NCI-H345 treated with DMSO at 0.1 percent for 48 hours (cell line): ENCODE measurements around the gene MIAT.
"Not testable (repeated sequence)": the region's sequence is repeated elsewhere in the genome, so short reads cannot be mapped to it uniquely, and the experiment has no call there.

Source experiments
- DNase-seq: peaks from one replicate; lab custom pipeline; 2025; ENCODE audit not compliant: unreplicated experiment; lab: John Stamatoyannopoulos, UW

The MIAT gene

DNA sequence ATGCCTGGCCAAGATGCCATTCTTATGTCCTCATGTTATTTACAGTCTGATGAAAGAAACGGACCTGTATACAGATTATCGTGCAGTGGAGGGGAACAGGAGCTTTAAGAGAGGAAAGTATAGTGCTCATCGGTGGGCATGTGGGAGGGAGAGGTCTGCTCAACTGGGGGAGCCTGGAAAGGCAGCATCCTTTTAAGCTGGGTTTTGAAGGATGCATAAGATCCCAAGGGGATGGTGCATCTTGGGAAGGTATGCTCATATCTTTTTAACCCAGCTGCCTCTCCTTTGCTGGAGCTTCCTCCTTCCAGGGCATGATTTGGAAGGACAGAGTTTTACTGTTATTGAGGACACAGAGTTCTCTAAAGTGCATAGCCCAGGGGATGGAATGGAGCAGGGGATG lies 34.8 kb downstream of the MIAT start:
- no peak for DNase-seq

DNA sequence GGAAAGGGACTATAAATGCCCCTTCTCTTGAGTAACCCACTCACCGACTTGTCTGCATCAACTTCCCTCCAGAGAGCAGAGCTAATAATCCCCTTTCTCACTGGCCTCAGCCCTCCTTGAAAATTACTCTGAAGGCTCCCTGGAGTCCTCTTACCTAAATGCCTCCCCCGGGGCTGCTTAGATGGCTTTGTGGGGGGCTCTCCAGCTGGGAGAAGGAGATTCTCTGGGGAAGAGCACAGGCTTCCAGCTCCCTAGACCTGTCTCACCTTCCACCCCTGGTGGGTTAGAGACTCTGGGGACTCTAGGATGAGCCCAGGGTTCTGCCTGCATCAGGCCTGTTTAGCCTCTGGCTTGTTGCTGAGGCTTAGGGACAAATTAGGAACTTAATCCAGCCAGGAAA lies 39.8 kb downstream of the MIAT start:
- DNase-seq = no peak

DNA sequence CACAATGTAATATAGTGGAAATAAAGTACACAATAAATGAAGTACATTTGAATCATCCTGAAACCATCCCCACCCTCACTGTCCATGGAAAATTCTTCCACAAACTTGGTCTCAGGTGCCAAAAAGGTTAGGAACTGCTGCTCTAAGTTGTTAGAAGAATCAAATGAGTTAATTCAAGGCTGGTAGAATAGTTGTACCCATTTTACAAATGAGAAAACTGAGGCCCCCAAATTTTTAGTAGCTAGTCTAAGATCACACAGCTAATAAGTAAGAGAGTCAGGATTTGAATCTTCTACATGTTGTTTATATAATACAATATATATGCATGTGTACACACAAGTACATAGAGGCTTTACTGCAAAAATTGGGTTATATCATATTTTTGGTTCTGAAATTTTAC lies 43.1 kb downstream of the MIAT start:
- DNase-seq = no peak

GRCh38 chr22:26700886-26701285 lies 43.5 kb downstream of the MIAT start:
- no peak for DNase-seq

GRCh38 chr22:26701323-26701722 lies 43.9 kb downstream of the MIAT start:
- no peak for DNase-seq

DNA sequence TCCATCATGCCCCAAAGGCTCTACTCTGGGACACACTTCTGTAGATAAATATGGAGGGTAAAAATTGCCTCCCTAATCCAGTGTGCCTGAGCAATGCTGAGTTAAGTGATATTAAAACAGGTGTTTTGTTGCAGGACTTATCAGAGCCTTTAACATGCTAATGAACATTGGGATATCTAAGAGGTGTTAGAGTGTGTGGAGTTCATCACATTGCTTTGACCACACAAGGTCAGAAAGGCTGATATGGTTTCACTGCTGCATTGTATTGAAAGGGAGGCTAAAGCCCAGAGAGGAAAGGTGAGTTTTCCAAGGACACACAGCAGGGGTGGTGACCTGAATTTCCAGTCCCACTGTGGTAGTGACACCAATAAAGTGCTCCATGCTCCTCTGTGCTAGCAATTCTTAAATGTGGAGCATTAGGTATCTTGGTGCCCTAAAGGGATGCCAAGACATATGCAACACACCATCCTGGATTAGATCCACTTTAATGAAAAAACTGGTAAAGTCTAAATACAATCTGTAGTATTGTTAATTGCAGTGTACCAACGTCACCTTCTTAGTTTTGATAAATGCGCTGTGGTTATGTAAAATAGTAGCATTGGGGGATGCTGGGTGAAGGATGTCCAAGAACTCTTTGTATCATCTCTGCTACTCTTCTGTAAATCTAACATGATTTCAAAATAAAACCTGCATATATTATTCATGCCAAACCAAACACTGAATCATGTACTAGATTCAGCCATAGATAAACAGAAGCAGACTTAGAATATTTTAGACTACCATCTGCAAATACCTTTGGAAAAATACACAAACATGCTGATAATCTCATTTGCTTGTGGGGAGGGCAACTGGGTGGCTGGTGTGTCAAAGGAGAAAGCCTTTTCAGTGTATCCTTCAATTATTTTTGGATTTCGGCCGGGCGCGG lies 45.8 kb downstream of the MIAT start:
- no peak for DNase-seq

GRCh38 chr22:26705379-26705778 lies 48.0 kb downstream of the MIAT start:
- DNase-seq = not testable (repeated sequence)

DNA sequence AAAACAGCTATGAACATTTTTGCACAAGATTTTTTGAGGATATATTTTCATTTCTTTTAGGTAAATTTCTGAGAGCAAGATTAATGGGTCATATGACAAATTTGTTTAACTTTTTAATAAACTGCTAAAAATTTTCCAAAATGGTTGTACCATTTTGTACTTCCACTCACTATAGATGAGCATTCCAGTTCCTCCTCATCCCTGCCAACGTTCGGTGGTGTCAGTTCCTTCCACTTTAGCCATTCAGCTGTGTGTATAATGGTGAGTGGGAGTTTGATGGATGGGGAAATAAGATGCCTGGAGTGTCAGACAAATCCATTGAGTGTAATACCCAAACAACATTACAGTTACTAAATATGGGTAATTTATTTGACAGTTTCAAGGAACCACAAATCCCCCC lies 49.7 kb downstream of the MIAT start:
- DNase-seq = no peak

GRCh38 chr22:26707581-26707980 lies 50.2 kb downstream of the MIAT start:
- peak; percentile 15 for DNase-seq

DNA sequence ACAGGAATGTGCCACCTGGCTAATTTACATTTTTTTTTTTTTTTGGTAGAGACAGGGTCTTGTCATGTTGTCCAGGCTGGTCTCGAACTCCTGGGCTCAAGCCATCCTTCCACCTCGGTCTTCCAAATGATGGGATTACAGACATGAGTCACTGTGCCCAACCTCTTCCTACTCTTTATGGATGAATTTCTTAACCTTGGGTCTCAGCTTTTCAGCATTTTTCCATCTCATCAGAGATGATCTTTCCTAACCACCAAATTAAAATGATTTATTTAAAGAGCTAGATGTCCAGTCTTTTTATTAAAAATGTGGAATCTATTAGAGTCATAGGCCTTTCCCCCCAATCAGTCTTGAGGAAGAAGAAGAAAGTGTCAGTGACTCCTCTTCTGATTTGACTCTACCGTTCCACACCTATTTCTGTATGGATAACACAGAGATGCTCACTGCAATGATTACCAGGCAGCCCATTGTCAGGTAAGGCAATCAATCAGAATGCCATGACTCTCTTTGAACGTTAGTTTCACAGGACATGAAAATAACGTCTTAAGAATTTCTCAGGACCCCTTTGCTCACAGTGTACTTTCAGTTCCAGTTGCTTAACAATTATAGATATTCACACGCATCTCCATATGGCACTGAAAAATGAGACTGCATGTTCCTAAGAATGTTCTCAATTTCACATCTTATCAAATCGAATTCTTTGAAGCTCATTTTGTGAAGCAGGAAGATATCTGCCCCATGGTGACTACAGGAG lies 51.0 kb downstream of the MIAT start:
- no peak for DNase-seq

- no peak for DNase-seq
These were observed 52.4 kb downstream of the MIAT start for GRCh38 chr22:26709617-26710390.

- DNase-seq = no peak
These were observed 54.0 kb downstream of the MIAT start for GRCh38 chr22:26711205-26711963.

DNA sequence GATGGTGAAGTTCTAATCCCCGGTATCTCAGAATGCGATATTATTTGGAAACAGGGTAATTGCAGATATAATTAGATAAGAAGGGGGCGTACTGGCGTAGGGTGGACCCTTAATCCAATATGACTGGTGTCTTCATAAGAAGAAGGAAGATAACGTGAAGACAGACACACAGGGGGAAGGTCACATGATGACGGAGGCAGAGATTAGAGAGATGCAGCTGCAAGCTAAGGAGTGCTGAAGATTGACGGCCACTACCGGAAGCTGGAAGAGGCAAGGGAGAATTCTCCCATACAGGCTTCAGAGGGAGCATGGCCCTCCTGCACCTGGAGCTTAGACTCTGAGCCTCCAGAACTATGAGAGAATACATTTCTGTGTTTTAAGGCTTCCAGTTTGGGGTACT lies 54.8 kb downstream of the MIAT start:
- no peak for DNase-seq

GRCh38 chr22:26713823-26714449 lies 56.5 kb downstream of the MIAT start:
- no peak for DNase-seq

DNA sequence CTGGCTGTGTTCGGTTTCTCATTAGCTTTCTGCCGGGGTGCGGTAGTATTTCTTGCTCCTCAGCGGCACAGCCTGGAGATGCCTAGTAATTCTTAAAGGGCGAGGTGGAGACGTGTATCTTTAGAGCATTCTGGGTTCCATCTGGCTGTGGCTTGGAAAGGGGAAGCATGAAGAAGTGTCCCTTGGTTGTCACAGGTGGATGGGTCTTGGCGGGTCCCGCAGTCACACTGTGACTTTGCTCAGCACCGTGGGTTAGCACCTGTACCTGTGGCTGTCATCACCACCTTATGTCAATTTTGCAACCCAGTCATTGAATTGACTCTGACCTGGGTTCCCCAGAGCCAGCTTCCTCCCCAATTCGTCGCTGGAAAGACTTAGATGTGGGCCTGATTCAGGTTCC lies 57.6 kb downstream of the MIAT start:
- DNase-seq = no peak

GRCh38 chr22:26715392-26715936 lies 58.1 kb downstream of the MIAT start:
- DNase-seq = no peak

DNA sequence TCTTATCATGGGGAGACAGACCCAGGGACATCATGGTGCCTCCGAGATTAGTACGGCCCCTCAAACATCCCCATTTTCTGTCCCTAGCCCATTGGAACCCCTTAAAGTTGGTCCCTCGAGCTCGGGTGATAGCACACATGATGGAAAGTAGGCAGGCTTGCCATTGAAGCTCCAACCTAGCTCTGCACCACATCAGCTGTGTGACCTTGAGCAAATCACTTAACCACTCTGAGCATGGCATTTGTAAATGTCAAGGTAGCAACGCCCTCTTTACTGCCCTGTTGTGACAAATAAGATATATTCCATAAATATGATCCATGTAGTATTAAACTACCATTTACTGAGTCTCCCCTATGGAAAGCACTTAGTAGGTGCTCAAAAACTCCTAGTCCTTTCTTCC lies 61.1 kb downstream of the MIAT start:
- DNase-seq = no peak

DNA sequence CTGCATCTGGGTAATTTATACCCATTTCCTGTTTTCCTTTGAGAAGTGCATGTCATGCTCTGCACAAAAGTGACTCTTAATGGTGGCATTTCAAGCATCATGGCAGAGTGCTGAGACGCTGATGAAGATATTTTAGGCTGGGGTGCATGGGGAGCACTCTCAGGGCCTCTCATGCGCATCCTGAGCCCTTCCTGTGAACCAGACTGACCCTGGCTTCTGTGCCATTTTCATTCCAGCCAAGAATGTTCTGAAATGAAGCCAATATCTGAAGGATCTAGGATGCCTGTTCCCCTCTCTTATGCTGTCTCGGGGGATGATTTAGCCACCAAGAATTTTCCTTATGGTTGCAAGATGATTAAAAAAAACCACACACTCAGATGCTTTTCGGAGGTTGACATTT lies 61.5 kb downstream of the MIAT start:
- DNase-seq = no peak

DNA sequence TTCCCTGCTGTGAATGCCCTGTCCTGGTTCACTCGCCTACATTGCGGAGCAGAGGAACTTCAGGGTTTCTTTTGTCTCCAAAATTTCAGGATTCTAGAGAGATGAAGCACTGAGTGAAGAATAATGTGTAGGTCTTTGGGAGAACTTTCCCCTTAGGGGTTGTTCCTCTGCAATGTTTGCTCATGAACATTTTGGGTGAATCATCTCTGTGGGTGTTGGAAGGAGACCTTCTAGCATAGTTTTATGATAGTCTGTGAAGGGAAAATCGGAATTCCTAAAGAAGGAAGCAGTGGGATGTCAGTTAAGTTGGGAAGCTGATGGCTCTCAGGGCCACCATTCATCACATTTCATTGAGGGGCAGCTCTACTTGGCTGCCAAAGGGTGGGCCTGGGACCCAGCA lies 64.8 kb downstream of the MIAT start:
- DNase-seq = no peak

- no peak for DNase-seq
These were observed 67.0 kb downstream of the MIAT start for GRCh38 chr22:26724414-26724813.
